Dedifferentiated amniotic fluid mesenchymal stem cell (primary cell): ENCODE results near the gene SBK2.
"Not testable (repeated sequence)": the region's sequence is repeated elsewhere in the genome, so short reads cannot be mapped to it uniquely, and the experiment has no call there.

ENCODE experiments used
- DNase-seq: peaks from one replicate; pipeline ENCODE4 v3.0.0-alpha.2; 2016; ENCODE audit errors: extremely low spot score

SBK2 gene

GRCh38 chr19:55502197-55502952 lies 34.6 kb downstream of the SBK2 start:
- DNase-seq, result no peak

DNA sequence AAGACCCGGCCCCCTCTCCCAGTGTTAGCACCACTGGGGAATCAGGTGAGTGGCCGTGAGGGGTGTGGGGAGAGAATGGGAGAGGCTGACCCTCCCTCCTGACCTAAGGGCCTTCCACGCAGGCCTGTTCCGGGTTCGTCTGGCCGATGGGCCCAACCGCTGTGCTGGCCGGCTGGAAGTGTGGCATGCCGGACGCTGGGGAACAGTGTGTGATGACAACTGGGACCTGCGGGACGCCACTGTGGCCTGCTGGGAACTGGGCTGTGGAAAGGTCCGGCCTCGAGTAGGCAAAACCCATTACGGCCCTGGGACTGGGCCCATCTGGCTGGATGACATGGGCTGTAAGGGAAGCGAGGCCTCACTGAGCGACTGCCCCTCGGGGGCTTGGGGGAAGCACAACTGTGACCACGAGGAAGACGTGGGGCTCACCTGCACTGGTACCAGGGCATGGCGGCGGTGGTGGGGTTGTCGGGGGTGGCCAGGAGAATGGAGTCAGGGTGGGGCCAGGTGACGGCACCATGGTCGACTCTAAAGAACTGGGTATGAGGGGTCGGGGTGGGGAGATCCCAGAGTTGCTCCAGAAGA lies 36.5 kb downstream of the SBK2 start:
- no peak for DNase-seq

DNA sequence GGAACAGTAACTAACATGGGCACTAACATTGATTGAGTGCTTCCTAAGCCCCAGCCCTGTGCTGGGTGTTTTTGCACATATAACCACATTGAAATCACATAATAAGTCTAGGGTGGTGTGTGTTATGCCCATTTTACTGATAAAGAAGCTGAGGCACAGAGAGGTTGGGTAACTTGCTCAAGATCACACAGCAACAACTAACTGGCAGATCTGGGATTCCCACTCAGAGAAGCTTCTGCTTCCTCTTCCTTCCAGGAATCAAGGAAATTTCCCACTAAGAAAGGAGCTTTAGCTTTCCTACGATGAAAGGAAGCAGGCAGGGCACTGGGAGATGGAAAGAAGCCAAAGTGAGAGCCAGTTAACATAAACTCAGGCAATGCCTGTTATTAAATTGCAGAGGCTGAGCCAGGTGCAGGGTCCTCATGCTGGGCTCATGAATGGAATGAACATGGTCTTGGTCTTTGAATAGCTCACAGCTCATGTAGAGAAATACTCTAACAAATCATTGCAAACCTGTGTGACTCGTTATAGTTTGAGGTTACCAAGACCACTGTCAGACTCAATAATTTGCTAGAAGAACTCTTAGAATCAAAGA lies 38.6 kb downstream of the SBK2 start:
- no peak for DNase-seq

- no peak for DNase-seq
These were observed 39.2 kb downstream of the SBK2 start for GRCh38 chr19:55497763-55498162.

DNA sequence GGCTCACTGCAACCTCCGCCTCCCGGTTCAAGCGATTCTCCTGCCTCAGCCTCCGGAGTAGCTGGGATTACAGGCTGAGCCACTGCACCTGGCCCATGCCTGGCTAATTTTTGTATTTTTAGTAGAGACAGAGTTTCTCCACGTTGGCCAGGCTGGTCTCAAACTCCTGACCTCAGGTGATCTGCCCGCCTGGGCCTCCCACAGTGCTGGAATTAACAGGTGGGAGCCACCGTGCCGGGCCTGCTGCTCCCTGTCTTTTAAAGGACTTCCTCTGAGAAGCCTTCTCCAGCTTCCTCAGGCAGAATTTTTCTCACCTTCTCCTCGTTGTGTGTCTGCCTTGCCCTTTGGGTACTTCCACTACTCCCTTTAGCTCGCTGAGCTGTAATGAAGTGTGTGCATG lies 40.1 kb downstream of the SBK2 start:
- DNase-seq, result not testable (repeated sequence)

- DNase-seq, result no peak
These were observed 41.1 kb downstream of the SBK2 start for GRCh38 chr19:55495646-55496349.

DNA sequence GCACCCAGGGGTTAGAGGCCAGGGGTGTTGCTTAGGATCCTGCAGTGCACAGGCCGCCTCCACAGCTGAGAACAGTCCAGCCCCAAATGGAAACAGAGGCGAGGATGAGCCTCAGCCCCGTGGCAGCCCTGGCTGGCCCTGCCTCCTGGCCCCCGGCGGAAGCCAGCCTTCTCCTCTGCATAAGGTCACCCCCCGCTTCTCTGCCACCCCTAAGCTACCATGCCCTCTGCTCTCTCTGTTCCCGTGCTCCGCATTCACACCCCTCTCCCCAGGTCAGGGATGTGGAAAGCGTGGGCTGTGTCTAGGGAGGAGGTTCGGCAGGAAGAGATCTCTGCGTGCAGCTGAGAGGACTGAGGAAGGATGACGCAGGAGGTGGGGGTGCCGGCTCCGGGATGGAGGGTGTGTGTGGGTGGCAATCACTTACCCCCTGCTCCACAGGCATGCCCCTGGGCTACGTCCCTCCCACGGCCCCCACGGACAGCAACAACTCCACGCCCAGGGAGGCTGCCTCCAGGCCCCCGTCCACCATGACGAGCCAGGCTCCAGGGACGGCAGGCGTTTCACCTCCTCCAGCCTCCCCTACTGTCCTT lies 42.7 kb downstream of the SBK2 start:
- DNase-seq, result no peak

DNA sequence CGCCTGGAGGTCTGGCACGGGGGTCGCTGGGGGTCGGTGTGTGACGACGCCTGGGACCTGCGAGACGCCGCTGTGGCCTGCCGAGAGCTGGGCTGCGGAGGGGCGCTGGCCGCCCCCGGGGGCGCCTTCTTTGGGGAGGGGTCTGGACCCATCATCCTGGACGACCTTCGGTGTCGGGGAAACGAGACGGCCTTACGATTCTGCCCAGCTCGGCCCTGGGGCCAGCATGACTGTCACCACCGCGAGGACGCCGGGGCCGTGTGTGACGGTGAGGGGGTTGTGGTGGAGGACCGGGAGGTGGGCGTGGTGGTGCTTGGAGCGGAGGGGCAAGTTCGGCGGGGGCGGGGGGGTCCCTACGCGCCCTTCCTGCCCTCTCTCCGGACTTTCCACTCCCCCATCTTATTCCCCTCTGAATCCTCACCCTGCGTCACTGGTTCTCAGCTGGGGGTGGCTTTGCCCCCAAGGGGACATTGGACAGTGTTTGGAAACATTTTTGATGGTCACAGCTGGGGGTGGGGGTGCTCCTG lies 43.2 kb downstream of the SBK2 start:
- DNase-seq, result no peak

DNA sequence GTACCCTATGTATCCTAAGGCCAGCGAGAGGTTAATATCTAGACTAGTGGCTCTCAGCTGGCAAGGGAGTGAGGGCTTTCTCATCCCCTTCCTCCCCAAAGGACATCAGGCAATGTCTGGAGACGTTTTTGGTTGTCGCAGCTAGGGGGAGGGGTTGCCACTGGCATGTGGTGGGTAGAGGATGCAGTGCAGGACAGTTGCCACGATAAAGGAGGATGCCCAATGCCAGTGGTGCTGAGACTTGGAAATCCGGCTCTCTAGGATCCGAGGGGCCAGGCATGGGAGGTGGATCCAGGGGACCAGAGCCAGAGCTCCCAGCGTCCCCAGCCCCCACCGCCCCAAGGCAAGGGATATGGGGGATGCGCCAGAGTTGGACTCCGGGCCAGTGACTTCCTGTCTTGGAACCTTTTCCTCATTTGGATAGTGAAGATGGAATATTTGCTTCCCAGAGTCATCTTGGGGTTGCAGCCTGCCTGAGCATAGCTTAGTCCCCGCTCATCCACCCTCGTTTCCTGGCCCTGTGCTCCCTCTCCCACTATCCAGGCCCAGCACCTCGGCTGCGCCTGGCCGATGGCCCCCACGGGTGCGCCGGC lies 43.8 kb downstream of the SBK2 start:
- no peak for DNase-seq

DNA sequence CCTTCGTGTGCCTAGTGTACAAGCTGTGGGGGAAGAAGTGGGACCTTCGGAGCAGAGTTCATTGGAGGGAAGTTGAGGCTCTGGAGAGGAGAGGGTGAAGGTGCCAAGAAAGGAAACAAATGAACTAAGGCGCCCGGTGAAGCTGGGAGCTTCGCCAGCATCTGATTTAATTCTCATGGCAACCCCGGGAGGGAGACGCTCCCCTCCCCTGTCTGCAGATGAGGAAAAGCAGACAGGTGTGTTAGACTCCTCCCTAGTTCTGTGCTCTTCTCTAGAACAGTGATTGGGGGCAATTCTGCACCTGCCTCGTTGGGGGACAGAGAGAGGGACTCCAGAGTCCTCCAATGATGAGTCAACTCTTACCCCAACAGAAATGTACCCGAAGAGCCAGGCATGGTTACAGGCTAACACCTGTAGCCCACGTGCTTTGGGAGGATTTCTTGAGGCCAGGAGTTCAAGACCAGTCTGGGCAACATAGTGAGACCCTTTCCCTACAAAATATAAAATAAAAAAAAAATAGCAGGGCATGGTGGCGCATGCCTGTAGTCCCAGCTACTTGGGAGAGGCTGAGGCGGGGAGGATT lies 44.5 kb downstream of the SBK2 start:
- DNase-seq, result no peak

- no peak for DNase-seq
These were observed 45.2 kb downstream of the SBK2 start for GRCh38 chr19:55491546-55492360.

- no peak for DNase-seq
These were observed 46.2 kb downstream of the SBK2 start for GRCh38 chr19:55490478-55491432.

- no peak for DNase-seq
These were observed 47.0 kb downstream of the SBK2 start for GRCh38 chr19:55489711-55490477.

DNA sequence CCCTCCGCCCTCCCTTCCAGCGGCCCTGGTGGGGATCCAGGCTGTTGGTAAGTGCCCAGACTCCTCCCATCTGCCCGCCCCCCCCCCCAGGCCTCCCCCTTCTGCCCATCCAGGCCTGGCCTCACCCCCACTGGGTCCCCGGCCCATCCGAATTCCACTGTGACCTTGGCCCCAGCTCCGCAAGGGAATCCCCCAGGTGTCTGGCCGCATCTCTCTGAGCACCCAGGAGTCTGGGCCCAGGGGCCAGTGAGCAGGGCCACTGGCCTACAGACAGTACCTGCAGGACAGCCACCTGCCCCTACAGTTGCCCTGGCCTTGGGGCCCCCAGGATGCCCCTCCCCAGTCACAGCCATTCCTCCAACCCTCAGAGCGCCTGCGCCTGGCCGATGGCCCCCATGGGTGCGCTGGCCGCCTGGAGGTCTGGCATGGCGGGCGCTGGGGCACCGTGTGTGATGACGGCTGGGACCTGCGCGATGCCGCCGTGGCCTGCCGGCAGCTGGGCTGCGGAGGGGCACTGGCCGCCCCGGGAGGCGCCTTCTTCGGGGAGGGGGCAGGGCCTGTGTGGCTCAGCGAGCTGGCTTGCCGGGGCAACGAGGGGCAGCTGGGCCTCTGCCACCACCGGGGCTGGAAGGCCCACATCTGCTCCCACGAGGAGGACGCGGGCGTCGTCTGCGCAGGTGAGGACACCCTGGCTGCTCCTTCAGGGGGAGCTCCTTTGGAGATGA lies 47.8 kb downstream of the SBK2 start:
- DNase-seq, result no peak

DNA sequence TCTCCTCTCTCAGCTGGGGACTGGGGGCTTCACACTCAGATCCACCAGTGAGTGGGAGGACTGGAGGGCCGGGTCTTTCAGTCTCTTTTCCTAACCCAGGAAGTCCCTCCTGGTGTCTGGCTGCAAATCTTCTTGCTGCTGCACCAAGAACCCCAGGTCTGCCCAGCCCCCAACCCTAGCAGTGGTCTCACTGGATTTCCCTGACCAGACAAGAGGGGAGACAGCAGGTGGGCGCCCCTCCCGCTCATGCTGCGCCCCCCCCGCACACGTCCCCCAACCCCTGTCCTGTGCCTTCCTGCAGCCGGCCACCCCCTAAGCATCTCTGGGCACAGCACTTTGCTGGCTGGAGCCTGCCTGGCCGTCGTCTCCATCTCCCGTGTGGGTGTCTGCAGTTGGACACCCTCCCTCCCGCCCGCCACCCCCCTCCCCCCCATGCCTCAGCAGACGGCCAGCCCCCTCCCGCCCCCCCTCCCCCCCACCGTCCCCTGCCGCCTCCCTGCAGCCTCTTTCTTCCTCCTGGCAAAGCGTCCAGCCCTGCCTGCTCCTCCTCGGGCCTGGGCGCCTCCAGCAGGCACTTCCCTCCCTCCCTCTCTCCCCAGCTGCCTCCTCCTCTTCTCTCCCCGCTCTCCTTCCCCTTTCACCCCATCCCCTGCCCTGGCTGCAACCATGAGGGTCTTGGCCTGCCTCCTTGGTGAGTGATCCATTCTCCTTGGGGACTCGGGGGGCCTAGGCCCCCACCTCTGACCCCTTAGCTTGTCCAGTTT lies 48.8 kb downstream of the SBK2 start, which contains the start of gene SSC5D:
SSC5D (plus strand) TSS at position 513 of the 764 bp plus-strand sequence; CDS start at position 667, 154 bp downstream.
- no peak for DNase-seq

DNA sequence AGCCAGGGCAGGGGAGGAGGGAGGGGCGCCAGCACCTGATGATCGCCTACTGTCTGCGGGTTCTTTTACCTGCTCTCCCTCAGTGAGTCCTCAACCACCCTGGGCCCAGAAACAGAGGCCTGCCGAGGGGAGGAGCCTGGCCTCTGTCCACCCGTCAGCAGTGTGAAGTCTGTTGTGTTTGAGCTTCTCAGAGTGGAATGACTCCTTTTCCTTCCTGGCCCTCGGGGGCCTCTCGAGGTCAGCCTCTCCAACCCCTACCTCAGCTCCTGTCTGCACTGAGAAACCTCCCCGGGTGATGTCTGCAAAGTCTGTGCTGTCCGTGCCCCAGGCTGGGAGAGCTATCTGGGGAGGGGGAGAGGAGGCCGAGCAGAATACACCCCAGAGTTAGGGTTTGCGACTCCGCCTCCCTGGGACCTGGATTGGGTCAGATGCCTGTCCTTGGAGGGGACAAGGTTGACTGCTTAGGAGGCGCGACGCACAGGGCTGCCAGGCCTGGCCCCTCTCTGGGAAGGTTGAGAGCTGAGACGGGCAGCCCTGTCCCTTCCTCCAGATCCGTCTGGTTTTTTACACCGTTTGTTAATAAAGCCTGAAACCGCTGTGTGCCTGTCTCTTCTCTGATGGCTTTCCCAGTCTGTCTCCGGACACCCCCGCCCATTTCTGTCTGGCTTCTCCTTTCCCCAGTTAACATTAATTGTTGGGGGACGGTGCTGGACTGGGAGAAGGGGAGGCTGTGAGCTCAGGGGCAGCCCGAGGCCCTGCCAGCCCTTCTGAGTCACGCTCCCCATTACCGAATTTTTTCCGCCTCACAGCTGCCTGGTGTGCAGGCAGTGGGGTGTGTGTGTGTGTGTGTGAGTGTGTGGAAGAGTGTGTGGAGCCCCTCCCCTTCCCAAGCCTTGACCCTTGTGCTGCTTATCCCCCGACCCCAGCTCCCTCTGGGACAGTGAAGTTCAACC lies 49.7 kb downstream of the SBK2 start:
- DNase-seq, result peak; percentile 80
